HepG2 (cell line): Measurements from ENCODE around the gene PPP2R1B.
A peak's percentile ranks its signal among the peaks of the same experiment; 100 is the strongest.

ENCODE experiments used
- ARNTL ChIP-seq: sonication (generic); formaldehyde crosslinking; IDR thresholded peaks from 2 replicates; pipeline ENCODE4 v1.4.0; 2020; ENCODE audit warnings: mild to moderate bottlenecking, missing genetic modification reagents
- HNRNPL ChIP-seq: fragments of 200-400 bp; formaldehyde crosslinking; IDR thresholded peaks from 2 replicates; pipeline ENCODE4 v1.6.1; 2017; ENCODE audit warnings: mild to moderate bottlenecking, low read depth, low read length
- POLR2AphosphoS5 ChIP-seq: IDR thresholded peaks from 2 replicates; pipeline ENCODE4 v1.6.1; 2012; ENCODE audit warnings: low read depth, low read length
- ZNF644 ChIP-seq: IDR thresholded peaks from 2 replicates; pipeline ENCODE4 v1.6.1; 2016; ENCODE audit warnings: low read depth
- TF ChIP-seq, protein P1 (sequence below): sonication (generic); formaldehyde crosslinking; IDR thresholded peaks from 2 replicates; pipeline ENCODE4 v1.5.0; 2020; ENCODE audit warnings: missing genetic modification reagents

- TF ChIP-seq POLR2AphosphoS5: no peak
- TF ChIP-seq HNRNPL: no peak
- peak; percentile 45; the same call in 1 of the 2 replicates for TF ChIP-seq ZNF644 (CRISPR knock-in tag)
- no peak for TF ChIP-seq ARNTL (CRISPR knock-in tag)
- TF ChIP-seq, protein P1, sequence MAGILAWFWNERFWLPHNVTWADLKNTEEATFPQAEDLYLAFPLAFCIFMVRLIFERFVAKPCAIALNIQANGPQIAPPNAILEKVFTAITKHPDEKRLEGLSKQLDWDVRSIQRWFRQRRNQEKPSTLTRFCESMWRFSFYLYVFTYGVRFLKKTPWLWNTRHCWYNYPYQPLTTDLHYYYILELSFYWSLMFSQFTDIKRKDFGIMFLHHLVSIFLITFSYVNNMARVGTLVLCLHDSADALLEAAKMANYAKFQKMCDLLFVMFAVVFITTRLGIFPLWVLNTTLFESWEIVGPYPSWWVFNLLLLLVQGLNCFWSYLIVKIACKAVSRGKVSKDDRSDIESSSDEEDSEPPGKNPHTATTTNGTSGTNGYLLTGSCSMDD (CRISPR knock-in tag): no peak
These were observed 26.1 kb upstream of the PPP2R1B start for GRCh38 chr11:111792314-111792713.
